GM13977 (cell line): ENCODE measurements around the gene PKN1.

Experiments used
- DNase-seq: peaks from one replicate; pipeline ENCODE4 v3.0.0; 2012; ENCODE audit warnings: low spot score
- in situ Hi-C: fragments of 300-500 bp; cut with MboI; formaldehyde crosslinking; loops from one replicate; pipeline ENCODE4 v1.12.0; 2022; ENCODE audit warnings: low sequenced_read_pairs, low pct_unique_long_range_greater_than_20kb, mixed read lengths, inconsistent platforms; ENCODE audit not compliant: unreplicated experiment
- TF ChIP-seq, protein P1 (sequence below): IDR thresholded peaks from 2 replicates; pipeline ENCODE4 v1.5.1; 2012; ENCODE audit warnings: mild to moderate bottlenecking, control low read depth; ENCODE audit not compliant: insufficient read depth; ENCODE audit errors: extremely low read depth, missing control alignments

PKN1 gene

DNA sequence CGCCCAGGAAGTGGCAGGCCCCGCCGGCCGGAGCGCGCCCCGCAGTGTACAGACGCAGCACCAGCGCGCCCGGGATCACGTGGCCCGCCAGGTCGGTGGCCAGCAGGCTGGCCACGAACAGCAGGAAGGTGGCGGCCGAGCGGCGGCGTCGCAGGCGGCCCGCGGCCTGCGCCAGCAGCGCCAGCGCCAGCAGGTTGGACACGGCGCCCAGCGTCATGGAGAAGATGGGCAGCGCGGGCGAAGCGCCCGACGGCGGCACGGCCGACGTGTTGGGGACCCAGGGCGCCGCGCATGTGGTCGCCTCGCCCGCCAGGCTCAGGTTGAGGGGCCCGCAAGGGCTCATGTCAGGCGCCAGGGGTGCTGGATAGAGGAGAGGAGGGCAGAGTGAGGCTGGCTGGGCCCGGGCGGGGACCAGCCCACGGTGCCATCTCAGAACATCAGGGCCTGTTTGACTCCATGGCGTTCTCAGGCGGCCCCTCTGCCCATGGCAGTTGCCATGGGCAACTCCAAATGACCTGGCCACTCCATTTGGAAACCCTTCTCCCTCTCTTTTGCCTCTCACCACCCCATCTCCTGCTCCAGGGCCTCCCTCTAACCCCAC, 41.0 kb downstream of the PKN1 start:
- DNase-seq = peak; percentile 44
- TF ChIP-seq, protein P1, sequence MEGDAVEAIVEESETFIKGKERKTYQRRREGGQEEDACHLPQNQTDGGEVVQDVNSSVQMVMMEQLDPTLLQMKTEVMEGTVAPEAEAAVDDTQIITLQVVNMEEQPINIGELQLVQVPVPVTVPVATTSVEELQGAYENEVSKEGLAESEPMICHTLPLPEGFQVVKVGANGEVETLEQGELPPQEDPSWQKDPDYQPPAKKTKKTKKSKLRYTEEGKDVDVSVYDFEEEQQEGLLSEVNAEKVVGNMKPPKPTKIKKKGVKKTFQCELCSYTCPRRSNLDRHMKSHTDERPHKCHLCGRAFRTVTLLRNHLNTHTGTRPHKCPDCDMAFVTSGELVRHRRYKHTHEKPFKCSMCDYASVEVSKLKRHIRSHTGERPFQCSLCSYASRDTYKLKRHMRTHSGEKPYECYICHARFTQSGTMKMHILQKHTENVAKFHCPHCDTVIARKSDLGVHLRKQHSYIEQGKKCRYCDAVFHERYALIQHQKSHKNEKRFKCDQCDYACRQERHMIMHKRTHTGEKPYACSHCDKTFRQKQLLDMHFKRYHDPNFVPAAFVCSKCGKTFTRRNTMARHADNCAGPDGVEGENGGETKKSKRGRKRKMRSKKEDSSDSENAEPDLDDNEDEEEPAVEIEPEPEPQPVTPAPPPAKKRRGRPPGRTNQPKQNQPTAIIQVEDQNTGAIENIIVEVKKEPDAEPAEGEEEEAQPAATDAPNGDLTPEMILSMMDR = no peak
- in situ Hi-C loops = no loop called here

DNA sequence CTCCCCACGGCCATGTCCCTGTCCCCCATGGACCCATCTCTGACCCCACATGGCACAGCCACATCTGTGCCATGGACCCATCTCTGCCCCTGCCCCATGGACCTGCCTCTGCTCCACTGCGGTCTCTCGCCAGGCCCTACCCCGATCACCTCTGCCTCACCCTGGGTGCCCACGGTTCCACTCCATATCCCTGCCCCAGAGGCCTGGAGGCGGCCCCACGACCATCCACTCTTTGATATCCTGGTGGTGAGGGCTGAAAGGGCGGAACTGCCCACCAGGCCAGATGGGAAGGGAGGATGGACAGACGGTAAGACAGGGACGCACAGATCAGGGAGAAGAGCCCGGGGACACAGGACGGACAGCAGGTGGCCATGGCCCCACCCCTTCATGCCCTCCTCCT, 41.7 kb downstream of the PKN1 start:
- TF ChIP-seq, protein P1 = no peak
- DNase-seq = no peak
- in situ Hi-C loops = no loop called here

DNA sequence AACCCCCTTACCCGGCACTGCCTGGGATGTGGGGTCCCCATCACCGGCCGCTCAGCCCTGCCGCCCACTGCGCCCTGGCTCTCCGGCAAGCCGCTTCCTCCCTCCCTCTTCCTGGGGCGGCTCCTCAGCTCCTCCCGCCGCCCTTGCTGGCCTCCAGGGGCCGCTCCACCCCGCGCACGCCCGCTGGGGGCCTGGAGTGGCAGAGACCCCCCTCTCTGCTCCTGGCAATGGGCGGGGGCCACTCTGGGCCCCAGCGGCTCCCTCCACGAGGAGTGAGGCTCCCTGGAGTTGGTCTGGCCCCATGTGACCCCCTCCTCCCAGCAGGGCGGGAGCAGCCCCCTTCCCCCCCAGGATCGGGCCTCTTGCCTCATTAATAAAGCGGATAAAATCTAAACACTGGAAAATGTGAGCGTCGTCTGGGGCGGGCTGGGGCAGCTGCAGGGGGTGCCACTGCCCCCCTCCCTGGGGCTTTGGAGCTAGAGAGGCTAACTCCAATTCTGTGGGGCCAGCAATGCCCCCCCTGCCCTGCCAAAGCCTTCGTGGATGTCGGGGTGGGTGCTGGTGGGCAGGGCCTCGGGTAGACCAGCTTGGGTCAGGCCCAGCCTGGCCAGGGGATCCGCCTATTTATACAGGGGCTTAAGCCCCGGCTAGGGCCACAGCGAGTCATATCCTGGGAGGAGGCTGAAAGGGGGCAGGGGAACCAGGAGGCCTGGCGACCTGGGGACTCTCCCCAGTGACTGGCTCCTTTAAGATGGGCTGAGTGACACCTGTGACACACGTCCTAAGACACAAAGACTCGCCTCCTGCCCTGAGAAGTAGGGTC, 42.4 kb downstream of the PKN1 start, which contains the start of gene PTGER1:
Gene PTGER1, minus strand, starts transcription at position 104 of the 823 bp plus-strand sequence. CDS start 1,034 bp downstream, outside the sequence.
- DNase-seq = peak; percentile 59
- TF ChIP-seq, protein P1 = peak; percentile 39
- in situ Hi-C loops = no loop called here

DNA sequence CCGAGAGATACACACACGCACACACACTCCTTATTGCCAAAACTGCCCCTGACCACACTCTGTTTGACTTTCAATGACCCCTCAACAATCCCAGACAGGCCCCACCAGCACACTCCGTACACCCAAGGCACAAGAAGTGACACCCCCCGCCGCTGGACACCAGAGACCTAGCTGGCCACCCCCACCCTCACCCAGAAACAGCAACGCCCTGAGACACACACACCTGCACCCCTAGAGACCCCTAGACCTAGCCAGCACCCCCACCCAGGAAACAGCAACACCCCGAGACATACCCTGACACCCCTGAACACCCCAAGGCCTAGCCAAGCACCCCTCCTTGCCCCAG, 43.2 kb downstream of the PKN1 start:
- TF ChIP-seq, protein P1 = no peak
- no peak for DNase-seq
- in situ Hi-C loops = no loop called here

DNA sequence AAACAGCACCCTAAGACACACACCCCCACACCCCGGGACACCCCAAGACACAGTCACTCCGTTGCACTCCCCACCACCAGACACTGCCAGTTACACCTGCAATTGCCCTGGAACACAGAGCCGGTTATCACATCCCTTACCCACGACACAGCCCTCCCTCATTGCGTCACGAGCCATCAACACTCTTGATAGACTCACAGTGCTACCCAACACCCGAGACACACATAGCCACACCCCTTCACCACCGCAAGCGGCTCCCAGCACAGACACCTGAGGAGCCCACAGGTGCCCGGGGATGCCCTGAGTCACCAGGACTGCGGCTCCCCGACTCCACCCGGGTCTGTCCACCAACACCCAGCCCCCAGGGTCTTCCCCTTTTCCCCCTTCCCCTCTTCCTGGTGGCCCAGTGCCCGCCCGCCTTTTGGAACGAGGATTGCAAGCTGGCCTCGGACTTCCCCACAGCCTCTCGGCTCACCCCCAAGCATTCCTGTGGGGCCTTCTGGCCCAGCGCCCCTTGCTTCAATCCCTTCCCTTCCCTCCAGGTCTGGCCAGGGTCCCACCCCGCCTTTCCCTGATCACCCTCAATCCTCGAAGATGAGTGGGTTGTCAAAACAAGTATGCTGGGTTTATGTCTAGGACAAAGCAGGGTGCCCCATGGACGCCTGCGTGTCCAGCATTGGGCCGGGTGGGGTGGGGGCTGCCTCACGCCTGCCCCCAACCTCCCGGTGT, 43.7 kb downstream of the PKN1 start:
- in situ Hi-C loops = no loop called here
- peak; percentile 13 for DNase-seq
- TF ChIP-seq, protein P1 = no peak

DNA sequence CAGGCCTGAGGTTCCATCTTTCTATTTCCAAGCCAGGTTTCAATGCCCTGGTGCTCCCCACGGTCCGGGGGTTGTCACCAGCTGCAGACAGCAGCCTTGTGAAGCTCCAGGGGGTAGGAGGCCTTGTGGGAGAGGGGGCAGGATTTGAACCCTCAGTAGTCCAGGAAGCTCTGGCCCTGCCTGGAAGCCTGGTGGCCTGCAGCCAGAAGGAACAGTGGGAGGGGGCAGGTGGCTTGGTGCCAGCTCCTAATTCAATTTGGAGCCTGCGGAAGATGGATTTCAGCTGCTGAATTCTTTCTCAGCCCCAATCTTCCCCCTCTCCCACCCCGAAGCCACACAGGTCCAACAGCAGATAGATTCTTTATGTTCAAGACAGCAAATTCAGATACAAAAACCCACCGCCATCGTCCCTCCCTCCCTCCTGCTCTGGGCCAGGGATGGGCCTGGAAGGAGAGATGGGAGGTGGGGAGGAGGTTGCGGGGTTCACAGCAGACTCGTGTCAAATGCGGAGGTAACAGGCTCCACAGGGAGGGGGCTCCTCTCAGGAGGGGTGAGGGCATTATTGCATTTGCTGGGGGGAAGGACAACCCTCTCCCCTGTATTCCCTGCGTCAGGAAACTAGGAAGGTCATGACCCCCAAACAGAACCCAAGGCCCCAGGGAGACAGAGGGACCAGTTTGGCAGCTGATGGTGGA, 44.5 kb downstream of the PKN1 start:
- peak; percentile 26 for DNase-seq
- in situ Hi-C loops = no loop called here
- TF ChIP-seq, protein P1 = no peak
